ENCODE measurements around the gene DENND5B. TPM values are rescaled to one million over a fixed set of nuclear protein-coding genes. Genes with fewer than 3 reads are reported as not detected.

Gene DENND5B
- total RNA-seq, 1 experiment from 2014 or later, result 13.8 TPM

DNA sequence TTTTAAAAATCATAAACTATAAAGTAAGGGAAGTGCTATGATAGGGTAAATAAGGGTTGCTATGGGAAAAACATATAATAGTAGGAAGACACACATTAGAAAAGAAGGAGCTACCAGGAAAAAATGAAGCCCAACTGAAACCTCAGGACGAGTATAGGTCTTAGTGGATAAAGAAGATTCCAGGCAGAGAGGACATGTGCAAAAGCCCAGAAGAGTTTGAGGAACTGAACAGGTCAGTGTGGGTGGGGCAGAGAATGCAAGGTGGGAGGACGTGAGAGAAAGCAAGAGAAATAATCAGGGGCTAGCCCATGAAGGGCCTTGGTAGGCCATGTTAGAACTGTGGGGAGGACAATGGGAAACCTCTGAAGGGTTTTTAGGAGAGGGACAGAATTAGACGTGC is 109.5 kb downstream of the DENND5B start:
- TF ChIP-seq SMAD4 (CRISPR knock-in tag; IDR thresholded peaks at IDR 0.05) (no peak), ZNF317 (CRISPR knock-in tag; IDR thresholded peaks at IDR 0.05; ENCODE audit: borderline replicate concordance, low read depth) (no peak), CTCF (IDR thresholded peaks at IDR 0.05) (no peak)
- Mint-ChIP-seq H3K9me3 (no peaks in the 10 kb centered on the region), H3K27me3 (ENCODE audit: low read depth) (no peaks in the 10 kb centered on the region), H3K4me3 (no peak overlapping the region), H3K4me1 (peaks cover 14% of the 10 kb centered on the region), H3K36me3 (no peaks in the 10 kb centered on the region), H3K27ac (0 out of 2 replicates have a peak overlapping the region, but pooled peaks have one; percentile 2)
- no peak for DNase-seq (ENCODE audit: low spot score)
- ChIA-PET POLR2A (interaction anchor here (0.6 kb wide), 1 partner anchor 23 kb away, joined by 3 read pairs; no protein-coding TSS in a partner anchor), CTCF (no interaction called here)
- no peak for ATAC-seq

DNA sequence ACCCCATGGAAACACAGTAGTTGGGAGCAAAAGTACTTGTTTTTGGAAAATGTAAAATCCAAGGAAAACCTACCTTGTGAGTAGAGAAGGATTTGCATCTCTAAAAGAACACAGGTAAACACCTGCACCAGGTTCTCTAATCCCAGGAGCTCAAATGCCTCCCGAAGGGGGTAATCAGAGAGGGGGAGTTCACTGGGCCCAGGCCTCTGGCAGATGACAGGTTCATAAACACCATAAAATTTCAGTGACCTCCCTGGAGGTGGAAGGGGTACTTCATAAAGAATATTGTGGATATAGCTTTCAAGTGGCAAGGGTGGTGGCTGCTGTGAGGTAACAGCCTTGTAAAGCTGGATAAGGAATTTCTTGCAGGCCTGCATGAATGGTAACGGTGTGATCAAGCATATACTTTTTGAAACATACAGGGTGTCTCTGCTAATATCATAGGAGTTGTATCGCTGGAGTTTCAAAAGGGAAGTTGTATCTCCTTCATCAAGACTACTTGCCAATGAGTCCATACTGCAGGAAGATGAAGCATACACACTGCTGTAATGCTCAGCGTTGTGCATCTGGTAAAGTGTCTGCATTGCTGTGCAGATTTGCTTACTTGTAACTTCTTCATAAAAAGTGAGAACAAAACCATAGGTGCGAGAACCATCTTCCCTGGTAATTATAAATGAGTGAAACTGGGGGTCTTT is 111.3 kb downstream of the DENND5B start:
- no peak overlapping the region for H3K4me3 Mint-ChIP-seq
- no peaks in the 10 kb centered on the region for H3K9me3 Mint-ChIP-seq
- ATAC-seq (no peak; the same call in 1 of the 2 replicates), DNase-seq (ENCODE audit: low spot score) (no peak)
- CTCF ChIA-PET, result interaction anchor here (1.7 to 2.0 kb wide), 2 partner anchors 76 to 245 kb away, joined by 4 to 6 read pairs; no protein-coding TSS in a partner anchor
- POLR2A ChIA-PET, result no interaction called here
- no peaks in the 10 kb centered on the region for H3K36me3 Mint-ChIP-seq
- H3K27me3 Mint-ChIP-seq (ENCODE audit: low read depth), result no peaks in the 10 kb centered on the region
- H3K4me1 Mint-ChIP-seq, result peaks cover 14% of the 10 kb centered on the region
- TF ChIP-seq, protein P1, sequence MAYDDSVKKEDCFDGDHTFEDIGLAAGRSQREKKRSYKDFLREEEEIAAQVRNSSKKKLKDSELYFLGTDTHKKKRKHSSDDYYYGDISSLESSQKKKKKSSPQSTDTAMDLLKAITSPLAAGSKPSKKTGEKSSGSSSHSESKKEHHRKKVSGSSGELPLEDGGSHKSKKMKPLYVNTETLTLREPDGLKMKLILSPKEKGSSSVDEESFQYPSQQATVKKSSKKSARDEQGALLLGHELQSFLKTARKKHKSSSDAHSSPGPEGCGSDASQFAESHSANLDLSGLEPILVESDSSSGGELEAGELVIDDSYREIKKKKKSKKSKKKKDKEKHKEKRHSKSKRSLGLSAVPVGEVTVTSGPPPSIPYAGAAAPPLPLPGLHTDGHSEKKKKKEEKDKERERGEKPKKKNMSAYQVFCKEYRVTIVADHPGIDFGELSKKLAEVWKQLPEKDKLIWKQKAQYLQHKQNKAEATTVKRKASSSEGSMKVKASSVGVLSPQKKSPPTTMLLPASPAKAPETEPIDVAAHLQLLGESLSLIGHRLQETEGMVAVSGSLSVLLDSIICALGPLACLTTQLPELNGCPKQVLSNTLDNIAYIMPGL (CRISPR knock-in tag; IDR thresholded peaks at IDR 0.05), result no peak
- TF ChIP-seq ZNF121 (CRISPR knock-in tag; IDR thresholded peaks at IDR 0.05) (no peak), ZNF532 (CRISPR knock-in tag; IDR thresholded peaks at IDR 0.05; ENCODE audit: borderline replicate concordance) (no peak), TCF7 (CRISPR knock-in tag; IDR thresholded peaks at IDR 0.05; ENCODE audit: low read depth) (no peak)
- peak overlapping the region; percentile 51 for H3K27ac Mint-ChIP-seq

GRCh38 chr12:31478898-31479297 is 112.0 kb downstream of the DENND5B start:
- DNase-seq (ENCODE audit: low spot score) (no peak), ATAC-seq (no peak)
- POLR2A ChIA-PET, result no interaction called here
- Mint-ChIP-seq H3K4me3 (no peak overlapping the region), H3K9me3 (no peaks in the 10 kb centered on the region), H3K27me3 (ENCODE audit: low read depth) (no peaks in the 10 kb centered on the region), H3K36me3 (no peaks in the 10 kb centered on the region), H3K4me1 (peaks cover 14% of the 10 kb centered on the region), H3K27ac (no peak overlapping the region; the same call in 1 of the 2 replicates)
- CTCF ChIA-PET, result interaction anchor here (1.7 to 2.0 kb wide), 2 partner anchors 76 to 244 kb away, joined by 4 to 6 read pairs; no protein-coding TSS in a partner anchor
- no peak for TF ChIP-seq ELF4 (CRISPR knock-in tag; IDR thresholded peaks at IDR 0.05; ENCODE audit: low read depth)
- TF ChIP-seq TP53 (CRISPR knock-in tag; IDR thresholded peaks at IDR 0.05), result no peak
- TF ChIP-seq ETV6 (CRISPR knock-in tag; IDR thresholded peaks at IDR 0.05), result no peak
- TF ChIP-seq ZNF532 (CRISPR knock-in tag; IDR thresholded peaks at IDR 0.05; ENCODE audit: borderline replicate concordance), result no peak
- no peak for TF ChIP-seq SMAD4 (CRISPR knock-in tag; IDR thresholded peaks at IDR 0.05)
- TF ChIP-seq, protein P2, sequence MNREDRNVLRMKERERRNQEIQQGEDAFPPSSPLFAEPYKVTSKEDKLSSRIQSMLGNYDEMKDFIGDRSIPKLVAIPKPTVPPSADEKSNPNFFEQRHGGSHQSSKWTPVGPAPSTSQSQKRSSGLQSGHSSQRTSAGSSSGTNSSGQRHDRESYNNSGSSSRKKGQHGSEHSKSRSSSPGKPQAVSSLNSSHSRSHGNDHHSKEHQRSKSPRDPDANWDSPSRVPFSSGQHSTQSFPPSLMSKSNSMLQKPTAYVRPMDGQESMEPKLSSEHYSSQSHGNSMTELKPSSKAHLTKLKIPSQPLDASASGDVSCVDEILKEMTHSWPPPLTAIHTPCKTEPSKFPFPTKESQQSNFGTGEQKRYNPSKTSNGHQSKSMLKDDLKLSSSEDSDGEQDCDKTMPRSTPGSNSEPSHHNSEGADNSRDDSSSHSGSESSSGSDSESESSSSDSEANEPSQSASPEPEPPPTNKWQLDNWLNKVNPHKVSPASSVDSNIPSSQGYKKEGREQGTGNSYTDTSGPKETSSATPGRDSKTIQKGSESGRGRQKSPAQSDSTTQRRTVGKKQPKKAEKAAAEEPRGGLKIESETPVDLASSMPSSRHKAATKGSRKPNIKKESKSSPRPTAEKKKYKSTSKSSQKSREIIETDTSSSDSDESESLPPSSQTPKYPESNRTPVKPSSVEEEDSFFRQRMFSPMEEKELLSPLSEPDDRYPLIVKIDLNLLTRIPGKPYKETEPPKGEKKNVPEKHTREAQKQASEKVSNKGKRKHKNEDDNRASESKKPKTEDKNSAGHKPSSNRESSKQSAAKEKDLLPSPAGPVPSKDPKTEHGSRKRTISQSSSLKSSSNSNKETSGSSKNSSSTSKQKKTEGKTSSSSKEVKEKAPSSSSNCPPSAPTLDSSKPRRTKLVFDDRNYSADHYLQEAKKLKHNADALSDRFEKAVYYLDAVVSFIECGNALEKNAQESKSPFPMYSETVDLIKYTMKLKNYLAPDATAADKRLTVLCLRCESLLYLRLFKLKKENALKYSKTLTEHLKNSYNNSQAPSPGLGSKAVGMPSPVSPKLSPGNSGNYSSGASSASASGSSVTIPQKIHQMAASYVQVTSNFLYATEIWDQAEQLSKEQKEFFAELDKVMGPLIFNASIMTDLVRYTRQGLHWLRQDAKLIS (CRISPR knock-in tag; IDR thresholded peaks at IDR 0.05; ENCODE audit: borderline replicate concordance), result no peak
